ENCODE results near the gene BTN2A1. TPM values are rescaled to one million over a fixed set of nuclear protein-coding genes. Genes with fewer than 3 reads are reported as not detected.

BTN2A1 gene
- total RNA-seq, 4 donors from 2014 or later = 15.3 to 35.8 (median 20.7) TPM

DNA sequence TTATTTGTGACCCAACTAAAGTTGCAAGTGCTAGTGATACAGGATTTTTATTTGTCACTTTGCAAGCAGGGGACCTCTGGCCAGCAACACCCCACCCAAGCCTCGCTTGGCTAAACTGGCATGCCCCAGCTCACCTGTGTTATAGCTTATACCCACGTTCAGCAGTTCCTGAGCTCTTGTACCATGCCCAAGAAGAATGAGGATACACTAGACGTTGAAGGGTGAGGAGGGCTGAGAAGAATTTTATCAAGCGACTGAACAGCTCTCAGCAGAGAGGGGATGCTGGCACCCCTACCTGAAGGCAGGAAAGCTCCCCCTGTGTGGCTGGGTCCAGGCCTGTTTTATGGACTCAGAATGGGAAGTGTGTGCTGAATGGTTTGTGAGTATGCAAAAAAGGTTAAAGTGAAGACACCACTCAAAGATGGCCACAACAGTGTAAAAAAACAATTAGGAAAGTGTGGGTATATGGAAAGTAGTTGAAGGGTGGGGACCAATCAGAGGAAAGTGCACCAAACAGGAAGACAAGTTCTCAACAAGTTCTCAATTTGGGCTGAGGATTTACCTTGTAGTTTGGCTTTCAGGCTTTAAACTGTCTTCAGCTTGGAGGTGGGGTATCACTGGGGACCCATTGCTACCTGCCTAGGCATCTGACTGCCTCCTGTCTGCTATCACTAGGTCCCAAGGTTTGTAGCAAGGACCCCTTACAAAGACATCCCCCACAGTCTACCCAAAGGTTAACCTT lies 15.0 kb downstream of the BTN2A1 start:
- Histone ChIP-seq H3K27me3 (no peaks in the 10 kb centered on the region), H3K36me3 (peaks cover 0 to 19% (median 6%) of the 10 kb centered on the region in 4 donors), H3K4me1 (peaks cover 5 to 29% (median 15%) of the 10 kb centered on the region in 4 donors), H3K9me3 (no peaks in the 10 kb centered on the region), H3K4me3 (no peak overlapping the region), H3K27ac (peak overlapping the region; percentile 93 to 96 (median 94))
- no peak for TF ChIP-seq POLR2AphosphoS5 (IDR thresholded peaks at IDR 0.05)
- no peak for TF ChIP-seq EP300 (IDR thresholded peaks at IDR 0.05; ENCODE audit: low read depth)
- TF ChIP-seq, protein P1, sequence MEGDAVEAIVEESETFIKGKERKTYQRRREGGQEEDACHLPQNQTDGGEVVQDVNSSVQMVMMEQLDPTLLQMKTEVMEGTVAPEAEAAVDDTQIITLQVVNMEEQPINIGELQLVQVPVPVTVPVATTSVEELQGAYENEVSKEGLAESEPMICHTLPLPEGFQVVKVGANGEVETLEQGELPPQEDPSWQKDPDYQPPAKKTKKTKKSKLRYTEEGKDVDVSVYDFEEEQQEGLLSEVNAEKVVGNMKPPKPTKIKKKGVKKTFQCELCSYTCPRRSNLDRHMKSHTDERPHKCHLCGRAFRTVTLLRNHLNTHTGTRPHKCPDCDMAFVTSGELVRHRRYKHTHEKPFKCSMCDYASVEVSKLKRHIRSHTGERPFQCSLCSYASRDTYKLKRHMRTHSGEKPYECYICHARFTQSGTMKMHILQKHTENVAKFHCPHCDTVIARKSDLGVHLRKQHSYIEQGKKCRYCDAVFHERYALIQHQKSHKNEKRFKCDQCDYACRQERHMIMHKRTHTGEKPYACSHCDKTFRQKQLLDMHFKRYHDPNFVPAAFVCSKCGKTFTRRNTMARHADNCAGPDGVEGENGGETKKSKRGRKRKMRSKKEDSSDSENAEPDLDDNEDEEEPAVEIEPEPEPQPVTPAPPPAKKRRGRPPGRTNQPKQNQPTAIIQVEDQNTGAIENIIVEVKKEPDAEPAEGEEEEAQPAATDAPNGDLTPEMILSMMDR (IDR thresholded peaks at IDR 0.05) = no peak
- TF ChIP-seq POLR2A (IDR thresholded peaks at IDR 0.05) = no peak
- intact Hi-C loops (cut with DNase I; ENCODE audit: low total_unique reads) = no loop called here
- WGBS, 2 donors (ENCODE audit: low coverage in 1 of 2) = 90 to 95% methylated on average over 2 to 4 of the region's 4 CpGs
- DNase-seq = no peak
- in situ Hi-C loops (cut with MboI; ENCODE audit: low pct_ligation_motif_present in 1 of 4, low pct_unique_long_range_greater_than_20kb in 1 of 4, low sequenced_read_pairs in 3 of 4) = loop anchor here in 1 of 4 donors (25.0 kb wide), 1 partner anchor 110 kb away; the partner anchor contains the start of gene BTN3A2

DNA sequence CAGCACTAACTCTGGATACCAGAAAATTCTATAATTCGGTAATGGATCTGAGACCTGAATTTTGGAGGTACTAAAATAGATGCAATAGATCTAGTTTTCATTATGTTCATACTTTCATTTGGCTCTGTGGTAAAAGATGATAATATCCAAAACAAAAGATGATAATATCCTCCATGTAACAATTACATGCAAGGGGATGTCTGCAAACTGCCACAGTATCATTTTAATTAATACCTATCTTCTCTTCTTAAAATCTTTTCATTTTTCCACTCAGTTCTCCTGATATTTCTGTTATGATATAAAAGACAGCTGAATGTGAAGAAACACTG lies 15.6 kb downstream of the BTN2A1 start:
- in situ Hi-C loops (cut with MboI; ENCODE audit: low pct_ligation_motif_present in 1 of 4, low pct_unique_long_range_greater_than_20kb in 1 of 4, low sequenced_read_pairs in 3 of 4) (loop anchor here in 1 of 4 donors (25.0 kb wide), 1 partner anchor 111 kb away; the partner anchor contains the start of gene BTN3A2), intact Hi-C loops (cut with DNase I; ENCODE audit: low total_unique reads) (no loop called here)
- 72 to 74% methylated on average over 1 of the region's 1 CpG for WGBS, 2 donors (ENCODE audit: low coverage in 1 of 2)
- Histone ChIP-seq H3K27ac (peak overlapping the region; percentile 93 to 96 (median 94)), H3K27me3 (no peaks in the 10 kb centered on the region), H3K4me1 (peaks cover 5 to 33% (median 15%) of the 10 kb centered on the region in 4 donors), H3K4me3 (peak overlapping the region in 3 of 4 donors; percentile 30 to 49 (median 33)), H3K36me3 (peaks cover 0 to 12% (median 3%) of the 10 kb centered on the region in 4 donors), H3K9me3 (no peaks in the 10 kb centered on the region)
- no peak for DNase-seq
- TF ChIP-seq, protein P1 (IDR thresholded peaks at IDR 0.05) = no peak
- TF ChIP-seq POLR2AphosphoS5 (IDR thresholded peaks at IDR 0.05) (no peak), EP300 (IDR thresholded peaks at IDR 0.05; ENCODE audit: low read depth) (no peak), POLR2A (IDR thresholded peaks at IDR 0.05) (no peak)

DNA sequence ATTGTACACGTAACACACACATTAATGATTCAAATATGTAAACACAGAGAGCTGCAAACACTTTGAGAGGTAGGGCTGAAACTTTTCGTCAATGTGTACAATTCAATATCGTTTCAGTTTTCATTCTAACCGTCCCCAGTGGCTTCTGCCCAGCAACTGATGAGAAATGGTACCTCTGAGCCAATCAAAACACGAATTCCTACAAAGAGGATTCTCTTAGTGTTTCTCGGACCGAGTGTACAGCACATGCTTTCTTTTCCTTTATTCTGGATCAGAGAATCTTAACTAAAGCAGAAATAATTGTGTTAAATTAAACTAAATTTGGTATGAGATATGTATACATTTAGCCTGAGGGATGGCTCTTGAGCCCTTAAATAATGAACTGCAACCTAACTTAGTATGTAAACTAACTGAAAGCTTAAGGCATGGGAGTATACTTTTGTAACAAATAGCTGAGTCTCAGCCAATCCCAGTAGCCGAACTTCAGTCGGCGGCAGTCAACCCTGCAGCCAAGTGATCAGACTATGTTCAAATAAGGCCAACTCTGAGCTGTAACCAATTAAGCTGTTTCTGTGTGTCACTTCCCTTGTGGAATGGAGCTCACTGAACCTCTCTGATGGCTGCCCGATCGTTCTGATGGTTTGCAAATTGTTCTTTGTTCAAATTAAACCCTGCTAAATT lies 16.1 kb downstream of the BTN2A1 start:
- peak; percentile 89 for DNase-seq
- Histone ChIP-seq H3K9me3 (no peaks in the 10 kb centered on the region), H3K4me1 (peaks cover 5 to 33% (median 15%) of the 10 kb centered on the region in 4 donors), H3K27ac (peak overlapping the region; percentile 93 to 96 (median 94)), H3K4me3 (peak overlapping the region in 3 of 4 donors; percentile 30 to 49 (median 33)), H3K27me3 (no peaks in the 10 kb centered on the region), H3K36me3 (peaks cover 0 to 7% (median under 1%) of the 10 kb centered on the region in 4 donors)
- TF ChIP-seq, protein P1 (IDR thresholded peaks at IDR 0.05) = no peak
- TF ChIP-seq EP300 (IDR thresholded peaks at IDR 0.05; ENCODE audit: low read depth) (no peak), POLR2AphosphoS5 (IDR thresholded peaks at IDR 0.05) (peak; percentile 83 to 93 (median 92)), POLR2A (IDR thresholded peaks at IDR 0.05) (peak; percentile 88)
- WGBS, 2 donors (ENCODE audit: low coverage in 1 of 2) = 0 to 1% methylated on average over 1 to 12 of the region's 12 CpGs
- in situ Hi-C loops (cut with MboI; ENCODE audit: low pct_ligation_motif_present in 1 of 4, low pct_unique_long_range_greater_than_20kb in 1 of 4, low sequenced_read_pairs in 3 of 4) = loop anchor here in 1 of 4 donors (25.0 kb wide), 1 partner anchor 112 kb away; the partner anchor contains the start of gene BTN3A2
- intact Hi-C loops (cut with DNase I; ENCODE audit: low total_unique reads) = no loop called here

DNA sequence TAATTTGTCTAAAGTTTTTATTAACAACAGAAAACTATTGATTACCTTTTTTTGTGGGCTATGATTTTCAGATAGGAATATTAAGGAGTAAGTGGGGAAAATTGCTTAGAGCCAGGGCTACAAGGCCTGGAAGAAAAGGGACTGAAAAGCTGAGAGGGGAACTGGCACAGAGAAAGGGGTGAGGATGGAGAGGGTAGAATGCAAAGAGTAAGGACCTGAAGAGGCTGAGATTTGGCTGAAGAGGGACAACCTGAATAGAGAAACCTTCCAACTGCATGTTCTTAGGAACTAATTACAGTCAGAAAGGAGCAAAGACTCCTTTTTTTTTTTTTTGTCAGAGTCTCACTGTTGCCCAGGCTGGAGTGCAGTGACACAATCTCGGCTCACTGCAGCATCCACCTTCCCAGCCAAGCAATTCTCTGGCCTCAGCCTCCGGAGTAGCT lies 16.7 kb downstream of the BTN2A1 start:
- 4% methylated on average over 2 of the region's 2 CpGs; no CpG with 5 or more reads in 1 of the 2 donors for WGBS, 2 donors (ENCODE audit: low coverage in 1 of 2)
- intact Hi-C loops (cut with DNase I; ENCODE audit: low total_unique reads) = no loop called here
- in situ Hi-C loops (cut with MboI; ENCODE audit: low pct_ligation_motif_present in 1 of 4, low pct_unique_long_range_greater_than_20kb in 1 of 4, low sequenced_read_pairs in 3 of 4) = loop anchor here in 1 of 4 donors (25.0 kb wide), 1 partner anchor 112 kb away; the partner anchor contains the start of gene BTN3A2
- no peaks in the 10 kb centered on the region for H3K27me3 ChIP-seq
- TF ChIP-seq POLR2AphosphoS5 (IDR thresholded peaks at IDR 0.05) (no peak), POLR2A (IDR thresholded peaks at IDR 0.05) (no peak), EP300 (IDR thresholded peaks at IDR 0.05; ENCODE audit: low read depth) (no peak)
- TF ChIP-seq, protein P1 (IDR thresholded peaks at IDR 0.05) = no peak
- peaks cover 0 to 4% (median 0%) of the 10 kb centered on the region in 4 donors for H3K36me3 ChIP-seq
- peak overlapping the region; percentile 12 to 49 (median 32) for H3K4me3 ChIP-seq
- H3K9me3 ChIP-seq = no peaks in the 10 kb centered on the region
- peaks cover 5 to 33% (median 15%) of the 10 kb centered on the region in 4 donors for H3K4me1 ChIP-seq
- H3K27ac ChIP-seq = peak overlapping the region; percentile 93 to 96 (median 94)
- no peak for DNase-seq

All from transverse colon (tissue), 4 donors.